Right hindlimb (tissue), 1 donor: ENCODE data around the gene TLK2.
"Not testable (repeated sequence)": the region's sequence is repeated elsewhere in the genome, so short reads cannot be mapped to it uniquely, and the experiment has no call there.

ENCODE experiments used
- DNase-seq: peaks from one replicate; pipeline ENCODE4 v3.0.0-alpha.2; 2018

The TLK2 gene

GRCh38 chr17:62493049-62493655 is 14.5 kb downstream of the TLK2 start:
- not testable (repeated sequence) for DNase-seq

- DNase-seq, result not testable (repeated sequence)
Measured at GRCh38 chr17:62494073-62494472, 15.4 kb downstream of the TLK2 start.

GRCh38 chr17:62496344-62496743 is 17.7 kb downstream of the TLK2 start:
- not testable (repeated sequence) for DNase-seq

GRCh38 chr17:62498796-62499195 is 20.2 kb downstream of the TLK2 start:
- not testable (repeated sequence) for DNase-seq

GRCh38 chr17:62500463-62500862 is 21.8 kb downstream of the TLK2 start:
- not testable (repeated sequence) for DNase-seq

GRCh38 chr17:62504857-62505256 is 26.2 kb downstream of the TLK2 start:
- DNase-seq, result not testable (repeated sequence)

GRCh38 chr17:62507191-62507836 is 28.7 kb downstream of the TLK2 start:
- not testable (repeated sequence) for DNase-seq

- not testable (repeated sequence) for DNase-seq
Measured at GRCh38 chr17:62510247-62510819, 31.7 kb downstream of the TLK2 start.

DNA sequence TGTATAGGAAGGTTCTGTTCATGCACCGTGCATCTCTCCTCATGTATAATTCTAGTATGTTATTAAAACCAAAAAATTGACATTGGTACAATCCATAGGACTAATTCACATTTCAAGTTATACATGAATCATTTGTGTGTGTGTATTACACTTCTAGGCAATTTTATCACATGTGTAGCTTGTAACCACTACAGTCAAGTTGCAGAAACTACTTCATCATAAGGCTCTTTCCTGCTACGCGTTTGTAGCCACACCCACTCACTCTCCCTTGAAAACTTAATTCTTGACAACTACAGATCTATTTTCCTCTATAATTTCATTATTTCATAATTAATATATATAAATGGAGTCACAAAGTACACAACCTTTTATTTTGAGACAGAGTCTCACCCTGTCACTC is 32.4 kb downstream of the TLK2 start:
- DNase-seq, result not testable (repeated sequence)

- DNase-seq, result not testable (repeated sequence)
Measured at GRCh38 chr17:62516376-62516775, 37.8 kb downstream of the TLK2 start.

DNA sequence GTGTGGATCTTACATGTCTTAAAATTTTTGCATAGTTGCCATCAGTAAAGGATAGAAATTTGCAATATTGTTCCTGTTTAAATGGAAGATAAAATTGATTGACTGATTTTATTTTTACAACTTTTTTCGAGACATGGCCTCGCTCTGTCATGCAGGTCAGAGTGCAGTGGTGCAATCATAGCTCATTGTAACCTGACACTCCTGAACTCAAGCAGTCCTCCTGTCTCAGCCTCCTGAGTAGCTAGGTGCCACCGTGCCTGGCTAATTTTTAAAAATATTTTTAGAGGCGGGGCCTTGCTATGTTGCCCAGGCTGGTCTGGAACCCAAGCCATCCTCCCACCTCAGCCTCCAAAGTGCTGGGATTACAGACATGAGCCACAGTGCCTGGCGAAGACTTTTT is 42.7 kb downstream of the TLK2 start:
- DNase-seq, result not testable (repeated sequence)

- not testable (repeated sequence) for DNase-seq
Measured at GRCh38 chr17:62524077-62524476, 45.5 kb downstream of the TLK2 start.

DNA sequence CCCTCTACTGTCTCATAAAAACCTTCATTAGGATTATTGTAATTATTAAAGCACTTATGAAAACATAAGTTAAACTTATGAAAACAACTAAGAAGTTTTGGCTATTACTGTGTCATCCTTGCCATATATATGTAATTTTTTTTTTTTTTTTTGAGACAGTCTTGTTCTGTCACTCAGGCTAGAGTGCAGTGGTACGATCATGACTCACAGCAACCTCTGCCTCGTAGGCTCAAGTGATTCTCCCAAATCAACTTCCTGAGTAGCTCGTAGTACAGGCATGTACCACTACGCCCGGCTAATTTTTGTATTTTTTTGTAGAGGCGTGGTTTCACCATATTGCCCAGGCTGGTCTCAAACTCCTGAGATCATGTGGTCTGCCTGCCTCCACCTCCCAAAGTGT is 46.7 kb downstream of the TLK2 start:
- not testable (repeated sequence) for DNase-seq

GRCh38 chr17:62530936-62531335 is 52.3 kb downstream of the TLK2 start:
- not testable (repeated sequence) for DNase-seq

GRCh38 chr17:62536557-62536956 is 57.9 kb downstream of the TLK2 start:
- DNase-seq, result not testable (repeated sequence)

DNA sequence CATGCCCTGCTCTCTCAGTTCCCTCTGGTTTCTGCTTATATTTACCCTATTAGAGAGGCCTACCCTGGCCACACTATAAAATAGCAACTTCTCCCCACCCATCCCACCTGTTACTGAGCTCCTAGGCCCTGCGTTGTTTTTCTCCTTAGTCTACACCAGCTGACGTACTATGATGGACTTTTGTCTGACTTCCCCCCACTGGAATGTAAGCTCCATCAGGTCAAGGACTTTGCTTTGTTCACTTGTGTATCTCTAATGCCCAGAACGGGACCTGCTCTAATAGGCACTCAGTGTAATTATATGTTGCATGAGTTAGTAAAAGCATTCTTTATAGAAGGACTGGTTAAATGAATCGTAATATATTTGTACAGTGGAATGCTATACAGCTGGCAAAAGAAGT is 62.4 kb downstream of the TLK2 start:
- DNase-seq, result not testable (repeated sequence)

DNA sequence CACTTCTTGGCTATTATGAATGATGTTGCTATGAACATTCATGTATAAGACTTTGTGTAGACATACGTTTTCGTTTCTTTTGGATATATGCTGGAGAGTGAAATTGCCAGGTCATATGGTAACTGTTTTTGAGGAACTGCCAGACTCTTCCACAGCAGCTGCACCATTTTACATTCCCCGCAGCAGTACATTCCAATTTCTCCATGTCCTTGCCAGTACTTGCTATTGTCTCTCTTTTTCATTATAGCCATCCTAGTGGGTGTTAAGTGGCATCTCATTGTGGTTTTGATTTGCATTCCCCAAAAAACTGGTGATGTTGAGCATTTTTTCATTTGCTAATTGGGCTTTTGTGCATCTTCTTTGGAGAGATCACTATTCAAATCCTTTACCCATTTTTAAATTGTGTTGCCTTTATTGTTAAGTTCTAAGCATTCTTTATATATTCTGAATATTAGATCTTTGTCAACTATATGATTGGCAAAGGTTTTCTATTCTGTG is 64.7 kb downstream of the TLK2 start:
- DNase-seq, result not testable (repeated sequence)

DNA sequence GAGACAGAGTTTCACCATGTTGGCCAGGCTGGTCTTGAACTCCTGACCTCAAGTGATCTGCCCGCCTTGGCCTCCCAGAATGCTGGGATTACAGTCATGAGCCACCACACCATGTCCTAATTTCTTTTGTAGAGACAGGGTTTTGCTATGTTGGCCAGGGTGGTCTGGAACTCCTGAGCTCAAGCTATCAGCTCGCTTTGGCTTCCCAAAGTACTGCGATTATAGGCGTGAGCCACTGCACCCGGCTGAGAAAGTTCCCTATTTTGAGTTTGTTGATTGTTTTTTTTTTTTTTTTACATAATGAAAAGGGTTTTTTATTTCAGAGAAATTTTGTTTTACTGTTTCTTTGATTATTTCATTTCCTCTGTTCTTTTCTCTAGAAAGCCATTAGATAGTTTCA is 67.4 kb downstream of the TLK2 start:
- not testable (repeated sequence) for DNase-seq

- not testable (repeated sequence) for DNase-seq
Measured at GRCh38 chr17:62552851-62553659, 74.4 kb downstream of the TLK2 start.

- DNase-seq, result not testable (repeated sequence)
Measured at GRCh38 chr17:62557532-62557931, 78.9 kb downstream of the TLK2 start.

DNA sequence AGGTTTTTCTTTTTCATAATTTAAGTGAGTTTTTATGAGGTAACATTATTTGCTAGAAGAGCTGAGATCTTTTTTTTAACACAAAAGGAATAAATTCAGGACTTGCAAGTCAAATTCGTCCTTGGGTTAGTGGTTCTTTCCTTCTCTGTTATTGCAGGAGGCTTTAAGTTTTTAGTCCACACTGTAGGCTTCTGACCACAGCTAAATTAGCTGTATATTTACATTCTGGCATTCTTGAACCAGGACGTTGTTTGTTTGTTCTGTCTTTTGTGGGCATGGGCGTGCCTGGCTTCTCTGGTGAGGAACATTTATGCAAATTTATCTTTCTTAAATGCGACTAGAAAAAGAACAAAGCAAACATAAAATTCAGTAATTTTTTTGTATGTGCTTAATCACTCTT is 80.3 kb downstream of the TLK2 start:
- DNase-seq, result not testable (repeated sequence)

DNA sequence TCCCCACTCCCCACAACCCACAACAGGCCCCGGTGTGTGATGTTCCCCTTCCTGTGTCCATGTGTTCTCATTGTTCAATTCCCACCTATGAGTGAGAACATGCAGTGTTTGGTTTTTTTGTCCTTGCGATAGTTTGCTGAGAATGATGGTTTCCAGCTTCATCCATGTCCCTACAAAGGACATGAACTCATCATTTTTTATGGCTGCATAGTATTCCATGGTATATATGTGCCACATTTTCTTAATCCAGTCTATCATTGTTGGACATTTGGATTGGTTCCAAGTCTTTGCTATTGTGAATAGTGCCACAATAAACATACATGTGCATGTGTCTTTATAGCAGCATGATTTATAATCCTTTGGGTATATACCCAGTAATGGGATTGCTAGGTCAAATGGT is 82.3 kb downstream of the TLK2 start:
- not testable (repeated sequence) for DNase-seq

DNA sequence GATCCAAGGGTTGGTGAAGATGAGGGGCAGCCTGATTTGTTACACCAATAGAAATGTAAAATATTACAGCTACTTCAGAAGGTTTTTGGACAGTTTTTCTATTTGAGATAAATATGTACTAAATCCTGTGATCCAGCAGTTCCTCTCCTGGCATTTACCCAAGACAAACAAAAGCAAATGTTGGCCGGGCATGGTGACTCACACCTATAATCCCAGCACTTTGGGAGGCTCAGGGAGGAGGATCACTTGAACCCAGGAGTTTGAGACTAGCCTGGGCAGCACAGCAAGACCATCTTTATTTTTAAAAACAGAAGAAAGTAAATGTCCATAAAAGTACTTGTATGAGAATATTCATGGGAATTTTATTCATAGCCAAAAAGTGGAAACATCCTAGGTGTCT is 84.0 kb downstream of the TLK2 start:
- no peak for DNase-seq
